Epidermal melanocyte (primary cell): Measurements from ENCODE around the gene GRB2.
"Not testable (repeated sequence)": the region's sequence is repeated elsewhere in the genome, so short reads cannot be mapped to it uniquely, and the experiment has no call there.

Experiments used
- DNase-seq: peaks from one replicate; pipeline ENCODE4 v3.0.0; 2011; ENCODE audit warnings: low spot score; ENCODE audit not compliant: insufficient read length

Gene GRB2

GRCh38 chr17:75405365-75406221 is at the start of gene GRB2:
TSS of gene GRB2 (minus strand) at chr17:75405678. CDS start at chr17:75393628, 12,050 bp downstream.
- peak; percentile 96 for DNase-seq

DNA sequence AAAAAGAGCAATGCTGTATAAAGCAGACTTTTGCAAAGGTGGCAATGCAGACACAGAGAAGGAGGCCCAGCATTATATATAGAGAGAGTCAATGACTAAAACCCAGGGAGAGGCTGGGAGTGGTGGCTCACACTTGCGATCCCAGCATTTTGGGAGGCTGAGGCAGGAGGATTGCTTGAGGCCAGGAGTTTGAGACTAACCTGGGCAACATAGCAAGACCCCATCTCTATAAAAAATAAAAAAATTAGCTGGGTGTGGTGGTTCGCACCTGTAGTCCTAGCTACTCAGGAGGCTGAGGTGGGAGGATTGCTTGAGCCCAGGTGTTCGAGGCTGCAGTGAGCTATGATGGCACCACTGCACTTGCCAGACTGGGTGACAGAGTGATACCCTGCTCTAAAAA is 49.2 kb upstream of the GRB2 start:
- DNase-seq, result not testable (repeated sequence)

- DNase-seq, result no peak
These were observed 48.7 kb upstream of the GRB2 start for GRCh38 chr17:75454193-75454592.

- DNase-seq, result no peak
These were observed 44.8 kb upstream of the GRB2 start for GRCh38 chr17:75450270-75450669.

DNA sequence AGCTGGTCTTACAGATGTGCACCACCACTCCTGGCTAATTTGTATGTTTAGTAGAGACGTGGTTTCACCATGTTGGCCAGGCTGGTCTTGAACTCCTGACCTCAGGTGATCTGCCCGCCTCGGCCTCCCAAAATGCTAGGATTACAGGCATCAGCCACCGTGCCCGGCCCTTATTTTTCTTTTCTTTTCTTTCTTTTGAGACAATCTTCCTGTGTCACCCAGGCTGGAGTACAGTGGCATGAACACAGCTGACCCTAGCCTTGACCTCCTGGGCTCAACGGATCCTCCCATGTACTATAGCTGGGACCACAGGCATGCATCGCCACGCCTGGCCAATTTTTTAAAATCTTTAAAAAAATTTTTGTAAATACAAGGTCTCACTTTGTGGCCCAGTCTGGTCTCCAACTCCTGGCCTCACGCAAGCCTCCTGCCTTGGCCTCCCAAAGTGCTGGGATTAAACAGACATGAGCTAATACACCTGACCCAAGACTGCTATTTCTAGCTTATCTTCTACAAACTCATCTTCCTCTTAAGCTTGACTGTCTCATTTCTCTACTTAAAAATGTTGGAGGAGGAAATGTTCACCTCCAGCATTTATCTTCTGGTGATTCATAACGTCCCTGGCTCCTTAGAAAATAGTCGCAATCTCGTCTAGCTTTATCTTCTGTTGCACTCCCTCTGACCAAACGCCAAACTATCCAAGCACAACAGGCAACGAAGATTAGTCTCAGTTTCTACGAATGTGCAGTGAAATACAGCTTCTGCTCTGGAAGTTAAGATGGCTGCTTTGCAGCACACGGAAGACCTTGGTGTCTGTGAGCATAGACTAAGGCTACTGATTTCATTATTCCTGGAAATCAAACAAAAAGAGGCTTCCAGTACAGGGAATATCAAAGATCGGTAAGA is 42.7 kb upstream of the GRB2 start:
- DNase-seq, result no peak

GRCh38 chr17:75445896-75446295 is 40.4 kb upstream of the GRB2 start:
- DNase-seq, result not testable (repeated sequence)

DNA sequence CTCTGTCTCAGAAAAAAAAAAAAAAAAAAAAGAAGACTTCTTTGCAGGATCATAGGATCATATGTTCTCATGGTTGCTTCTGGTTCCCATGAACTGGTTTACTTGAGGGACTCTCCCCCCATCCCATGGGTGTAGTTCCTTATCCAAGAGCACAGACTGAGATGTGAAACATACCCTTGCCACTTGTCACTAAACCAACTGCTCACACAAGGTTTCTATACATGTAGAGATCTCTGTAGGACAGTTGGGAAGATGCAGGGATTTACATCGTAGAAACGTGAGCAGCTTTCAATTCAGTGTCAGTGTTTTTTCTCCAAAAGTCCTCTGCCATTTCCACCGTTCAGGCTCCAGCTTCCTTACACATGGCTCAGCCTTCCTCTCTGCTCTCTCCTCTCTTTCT is 39.8 kb upstream of the GRB2 start:
- no peak for DNase-seq

GRCh38 chr17:75442168-75443103 is 37.0 kb upstream of the GRB2 start:
- no peak for DNase-seq

- no peak for DNase-seq
These were observed 35.4 kb upstream of the GRB2 start for GRCh38 chr17:75440738-75441448.

- DNase-seq, result no peak
These were observed 33.8 kb upstream of the GRB2 start for GRCh38 chr17:75439287-75439686.

- not testable (repeated sequence) for DNase-seq
These were observed 31.9 kb upstream of the GRB2 start for GRCh38 chr17:75437404-75437803.

DNA sequence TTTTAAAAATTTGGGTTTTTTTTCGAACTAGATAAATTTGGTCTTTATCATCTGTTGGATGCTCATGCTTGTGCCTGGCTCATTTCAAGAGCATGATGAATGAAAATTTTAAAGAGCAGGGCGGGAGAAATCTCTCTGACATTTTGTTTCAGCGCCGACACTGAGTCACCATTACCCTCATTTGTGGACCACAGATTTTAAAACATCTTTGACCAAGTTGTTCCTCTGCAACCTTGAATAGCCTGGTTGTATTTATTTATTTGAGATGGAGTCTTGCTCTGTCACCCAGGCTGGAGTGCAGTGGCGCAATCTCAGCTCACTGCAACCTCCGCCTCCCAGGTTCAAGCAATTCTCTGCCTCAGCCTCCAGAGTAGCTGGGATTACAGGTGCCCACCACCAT is 29.0 kb upstream of the GRB2 start:
- not testable (repeated sequence) for DNase-seq

DNA sequence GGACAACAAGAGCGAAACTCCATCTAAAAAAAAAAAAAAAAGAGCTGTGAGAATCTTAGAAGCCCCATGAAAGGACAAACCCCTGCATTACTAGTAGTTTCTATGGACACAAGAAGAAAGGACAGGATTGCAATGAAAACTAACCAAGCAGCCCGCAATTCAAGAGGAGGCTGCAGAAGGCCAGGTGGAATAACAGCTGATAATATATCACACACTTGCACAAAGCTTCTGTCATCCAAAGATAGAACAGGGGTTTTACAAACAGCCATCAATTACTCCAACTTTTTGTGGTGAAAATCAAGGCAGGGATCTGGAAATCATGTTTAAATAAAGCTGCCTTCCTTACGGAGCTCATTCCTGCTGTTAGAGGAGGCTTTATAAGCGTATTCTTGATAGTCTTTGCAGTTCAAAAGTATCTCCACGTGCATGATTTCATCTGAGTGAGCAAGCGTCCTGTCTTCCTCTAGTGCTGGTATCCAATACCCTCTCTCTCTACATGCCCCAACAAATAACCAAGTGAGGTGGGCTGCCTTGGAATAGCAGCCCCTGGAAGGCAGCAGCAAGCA is 27.8 kb upstream of the GRB2 start:
- no peak for DNase-seq

DNA sequence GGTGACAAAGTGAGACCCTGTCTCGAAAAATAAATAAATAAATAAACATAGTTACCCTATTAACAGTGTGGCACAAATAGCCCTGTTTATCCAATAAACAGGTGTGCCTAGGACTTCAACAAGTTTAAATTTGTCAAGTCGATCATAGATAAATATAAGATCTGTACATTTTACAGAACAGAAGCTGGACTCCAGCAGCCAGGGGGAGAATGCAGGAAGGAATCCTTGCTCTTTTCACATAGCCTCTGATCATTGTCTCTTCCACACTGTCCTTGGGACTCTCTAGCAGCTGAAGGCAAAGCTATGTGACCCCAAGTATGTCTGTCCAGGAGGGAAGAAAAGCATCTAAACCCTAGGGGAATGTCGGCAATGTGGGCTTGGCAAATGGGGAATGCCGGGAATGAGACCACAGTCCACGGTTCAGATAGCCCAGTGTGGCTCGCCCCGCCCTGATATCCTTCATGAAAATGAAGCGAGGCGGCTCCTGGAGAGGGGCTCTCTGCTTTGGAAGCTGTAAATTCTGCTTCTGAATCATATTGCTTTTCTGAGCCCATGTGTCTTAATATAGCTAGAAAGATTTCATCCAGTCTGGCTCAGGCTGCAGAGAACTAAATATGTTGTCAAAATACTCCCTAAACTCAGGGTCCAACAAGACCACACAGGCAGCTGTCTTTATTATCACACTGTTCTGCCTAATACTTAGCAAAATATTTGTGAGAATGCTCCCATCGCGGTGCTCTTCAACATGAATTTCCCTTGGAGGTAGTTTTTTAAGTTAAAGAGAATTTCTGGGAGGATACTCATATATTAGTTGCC is 24.9 kb upstream of the GRB2 start:
- peak; percentile 70 for DNase-seq

GRCh38 chr17:75428543-75429469 is 23.3 kb upstream of the GRB2 start:
- no peak for DNase-seq

- no peak for DNase-seq
These were observed 13.1 kb upstream of the GRB2 start for GRCh38 chr17:75418531-75418930.

DNA sequence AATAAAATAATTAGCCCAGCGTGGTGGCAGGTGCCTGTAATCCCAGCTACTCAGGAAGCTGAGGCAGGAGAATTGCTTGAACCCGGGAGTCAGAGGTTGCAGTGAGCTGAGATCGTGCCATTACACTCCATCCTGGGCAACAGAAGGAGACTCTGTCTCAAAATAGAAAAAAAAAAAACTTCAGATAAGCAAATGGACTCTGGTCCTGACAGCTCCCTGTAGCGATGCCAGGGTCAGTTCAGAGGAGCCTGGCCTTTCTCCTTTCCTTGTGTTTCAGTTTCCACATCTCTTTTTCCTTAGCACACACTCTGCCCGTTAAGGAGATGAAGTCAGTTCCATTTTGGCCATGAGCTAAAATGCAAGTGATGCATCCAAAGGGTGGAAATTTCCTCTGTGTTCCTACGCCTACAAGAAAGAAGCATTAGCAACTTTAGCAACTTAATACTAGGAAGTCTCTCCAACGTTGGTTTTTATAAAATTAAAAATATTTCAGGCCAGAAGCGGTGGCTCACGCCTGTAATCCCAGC is 11.6 kb upstream of the GRB2 start:
- DNase-seq, result no peak

- no peak for DNase-seq
These were observed 10.5 kb upstream of the GRB2 start for GRCh38 chr17:75416006-75416405.
